Activated CD4-positive, alpha-beta T cell treated with anti-CD3 and anti-CD28 coated beads, Interleukin-2, amount 50 U/mL, for 24 hours (primary cell): ENCODE data around the gene GALNT17.

Experiments
- DNase-seq, 2 donors: peaks; one replicate each; pipeline ENCODE4 v3.0.0-alpha.2; 2020; ENCODE audit warnings: low read depth in 1 of 2, low spot score in 1 of 2

Gene GALNT17

GRCh38 chr7:71682181-71682580 is 550.2 kb downstream of the GALNT17 start:
- no peak for DNase-seq

GRCh38 chr7:71682841-71683781 is 551.2 kb downstream of the GALNT17 start:
- no peak for DNase-seq

- no peak for DNase-seq
Observed at GRCh38 chr7:71687286-71687685, 555.3 kb downstream of the GALNT17 start.

GRCh38 chr7:71687831-71688599 is 556.1 kb downstream of the GALNT17 start:
- no peak for DNase-seq

- DNase-seq, result no peak
Observed at GRCh38 chr7:71691538-71691937, 559.6 kb downstream of the GALNT17 start.

- no peak for DNase-seq
Observed at GRCh38 chr7:71694665-71695064, 562.7 kb downstream of the GALNT17 start.

GRCh38 chr7:71695186-71695585 is 563.2 kb downstream of the GALNT17 start:
- no peak for DNase-seq

- no peak for DNase-seq
Observed at GRCh38 chr7:71696511-71696910, 564.6 kb downstream of the GALNT17 start.

- DNase-seq, result no peak
Observed at GRCh38 chr7:71697400-71697799, 565.5 kb downstream of the GALNT17 start.

- no peak for DNase-seq
Observed at GRCh38 chr7:71705217-71705616, 573.3 kb downstream of the GALNT17 start.

GRCh38 chr7:71705901-71706596 is 574.1 kb downstream of the GALNT17 start:
- no peak for DNase-seq

GRCh38 chr7:71706597-71706975 is 574.6 kb downstream of the GALNT17 start:
- DNase-seq, result no peak

- no peak for DNase-seq
Observed at GRCh38 chr7:71707041-71707440, 575.1 kb downstream of the GALNT17 start.

- DNase-seq, result no peak
Observed at GRCh38 chr7:71708710-71709109, 576.8 kb downstream of the GALNT17 start.

GRCh38 chr7:71710442-71710841 is 578.5 kb downstream of the GALNT17 start:
- no peak for DNase-seq

GRCh38 chr7:71712653-71713180 is 580.8 kb downstream of the GALNT17 start:
- no peak for DNase-seq

- no peak for DNase-seq
Observed at GRCh38 chr7:71716690-71717089, 584.7 kb downstream of the GALNT17 start.

GRCh38 chr7:71718563-71718962 is 586.6 kb downstream of the GALNT17 start:
- no peak for DNase-seq

- no peak for DNase-seq
Observed at GRCh38 chr7:71721742-71722141, 589.8 kb downstream of the GALNT17 start.

GRCh38 chr7:71723859-71724258 is 591.9 kb downstream of the GALNT17 start:
- DNase-seq, result no peak

GRCh38 chr7:71727347-71727746 is 595.4 kb downstream of the GALNT17 start:
- no peak for DNase-seq
